Stimulated activated CD8-positive, alpha-beta memory T cell treated with anti-CD3 and anti-CD28 coated beads, Interleukin-7, amount 100 ng/mL, for 4 hours (primary cell): ENCODE results near the gene PATE4.
"Not testable (repeated sequence)": the region's sequence is repeated elsewhere in the genome, so short reads cannot be mapped to it uniquely, and the experiment has no call there.

ENCODE experiments used
- DNase-seq, 2 donors: peaks; one replicate each; pipeline ENCODE4 v3.0.0-alpha.2; 2020; ENCODE audit warnings: low read depth in 2 of 2

PATE4 gene

GRCh38 chr11:125833016-125833415 lies at the start of gene PATE4:
TSS of gene PATE4 (plus strand) at chr11:125833316. CDS start at chr11:125833360, 44 bp downstream.
- DNase-seq: no peak

- no peak for DNase-seq
Measured at GRCh38 chr11:125784678-125785077, 48.4 kb upstream of the PATE4 start.

- DNase-seq: no peak
Measured at GRCh38 chr11:125787827-125788226, 45.3 kb upstream of the PATE4 start, which contains the start of gene PATE3. TSS of gene PATE3 (plus strand) at chr11:125788127. CDS start at chr11:125788152, 25 bp downstream.

- no peak for DNase-seq
Measured at GRCh38 chr11:125790825-125791224, 42.3 kb upstream of the PATE4 start.

GRCh38 chr11:125797641-125798040 lies 35.5 kb upstream of the PATE4 start:
- DNase-seq: no peak

- DNase-seq: no peak
Measured at GRCh38 chr11:125799808-125800207, 33.3 kb upstream of the PATE4 start.

- DNase-seq: no peak
Measured at GRCh38 chr11:125802387-125802786, 30.7 kb upstream of the PATE4 start.

- DNase-seq: no peak
Measured at GRCh38 chr11:125807909-125808308, 25.2 kb upstream of the PATE4 start.

- no peak for DNase-seq
Measured at GRCh38 chr11:125835748-125836147, 2.6 kb downstream of the PATE4 start.

GRCh38 chr11:125842321-125842948 lies 9.3 kb downstream of the PATE4 start:
- DNase-seq: no peak

- DNase-seq: no peak
Measured at GRCh38 chr11:125846188-125846587, 13.1 kb downstream of the PATE4 start.

- DNase-seq: not testable (repeated sequence)
Measured at GRCh38 chr11:125857670-125858069, 24.6 kb downstream of the PATE4 start.

- not testable (repeated sequence) for DNase-seq
Measured at GRCh38 chr11:125862786-125863185, 29.7 kb downstream of the PATE4 start.

- DNase-seq: not testable (repeated sequence)
Measured at GRCh38 chr11:125865354-125865753, 32.2 kb downstream of the PATE4 start.

- DNase-seq: no peak
Measured at GRCh38 chr11:125869521-125869920, 36.4 kb downstream of the PATE4 start.

- no peak for DNase-seq
Measured at GRCh38 chr11:125871391-125872137, 38.4 kb downstream of the PATE4 start.

- DNase-seq: no peak
Measured at GRCh38 chr11:125872138-125872491, 39.0 kb downstream of the PATE4 start.

- DNase-seq: no peak
Measured at GRCh38 chr11:125873881-125874555, 40.9 kb downstream of the PATE4 start.

- peak in 1 of 2 donors; percentile 4 for DNase-seq
Measured at GRCh38 chr11:125874556-125875124, 41.5 kb downstream of the PATE4 start.

GRCh38 chr11:125881291-125881690 lies 48.2 kb downstream of the PATE4 start:
- DNase-seq: no peak

- DNase-seq: no peak
Measured at GRCh38 chr11:125883375-125883774, 50.3 kb downstream of the PATE4 start.

- DNase-seq: peak in 1 of 2 donors; percentile 5
Measured at GRCh38 chr11:125886997-125887372, 53.9 kb downstream of the PATE4 start.
